Keratinocyte (primary cell): ENCODE results near the gene ZNF438. TPM values are rescaled to one million over a fixed set of nuclear protein-coding genes. Genes with fewer than 3 reads are reported as not detected.

Experiments
- DNase-seq: peaks from one replicate; pipeline ENCODE4 v3.0.0-alpha.2; 2011; ENCODE audit warnings: low read depth, missing footprints, low spot score
- FAIRE-seq: peaks from 2 replicates; lab custom pipeline; 2011; peaks lifted over from hg19 to GRCh38; lab: Jason Lieb, UNC
- H2AFZ ChIP-seq: 2 replicates; pipeline ENCODE4 v1.6.0; 2012; ENCODE audit warnings: low read length, control low read depth, inconsistent platforms; ENCODE audit not compliant: control insufficient read depth
- H3K27ac ChIP-seq: 2 replicates; pipeline ENCODE4 v1.5.1; 2011; ENCODE audit warnings: low read length; ENCODE audit not compliant: control insufficient read depth, insufficient read depth
- H3K27me3 ChIP-seq: 3 replicates; pipeline ENCODE4 v1.6.0; 2011; ENCODE audit warnings: low read length; ENCODE audit not compliant: control insufficient read depth, insufficient read depth; ENCODE audit errors: extremely low read depth
- H3K36me3 ChIP-seq, 2 experiments: 2 replicates in 1 of 2; 3 replicates in 1 of 2; pipeline ENCODE4 v1.5.1; 2011; ENCODE audit warnings: low read length in 2 of 2, mild to moderate bottlenecking in 1 of 2; ENCODE audit not compliant: control insufficient read depth in 2 of 2, insufficient read depth in 2 of 2; ENCODE audit errors: extremely low read depth in 1 of 2
- H3K4me1 ChIP-seq: 3 replicates; pipeline ENCODE4 v1.5.1; 2011; ENCODE audit warnings: low read length; ENCODE audit not compliant: control insufficient read depth, insufficient read depth; ENCODE audit errors: extremely low read depth
- H3K4me2 ChIP-seq: 3 replicates; pipeline ENCODE4 v1.6.0; 2011; ENCODE audit warnings: low read depth, low read length; ENCODE audit not compliant: control insufficient read depth, insufficient read depth; ENCODE audit errors: extremely low read depth
- H3K4me3 ChIP-seq, 3 experiments: fragments of 200-600 bp in 1 of 3; sonication (generic) in 1 of 3; 2 replicates in 2 of 3; 3 replicates in 1 of 3; pipeline ENCODE4 v1.5.1; 2011 to 2016; ENCODE audit warnings: low read length in 3 of 3, mild to moderate bottlenecking in 3 of 3, control low read depth in 2 of 3, inconsistent platforms in 1 of 3, low read depth in 1 of 3, mixed read lengths in 1 of 3, mixed run types in 1 of 3, moderate library complexity in 1 of 3; ENCODE audit not compliant: control insufficient read depth in 2 of 3, insufficient read depth in 2 of 3; ENCODE audit errors: extremely low read depth in 1 of 3
- H3K79me2 ChIP-seq: 2 replicates; pipeline ENCODE4 v1.6.0; 2012; ENCODE audit warnings: low read length; ENCODE audit not compliant: control insufficient read depth, insufficient read depth
- H3K9ac ChIP-seq: 3 replicates; pipeline ENCODE4 v1.6.0; 2011; ENCODE audit warnings: low read length; ENCODE audit not compliant: control insufficient read depth, insufficient read depth; ENCODE audit errors: extremely low read depth
- H3K9me1 ChIP-seq: 3 replicates; pipeline ENCODE4 v1.6.0; 2011; ENCODE audit warnings: low read length; ENCODE audit not compliant: control insufficient read depth, insufficient read depth; ENCODE audit errors: extremely low read depth
- H3K9me3 ChIP-seq: 2 replicates; pipeline ENCODE4 v1.5.1; 2012; ENCODE audit warnings: low read depth, low read length; ENCODE audit not compliant: control insufficient read depth
- H4K20me1 ChIP-seq: 3 replicates; pipeline ENCODE4 v1.6.0; 2011; ENCODE audit warnings: low read length; ENCODE audit not compliant: control insufficient read depth, insufficient read depth; ENCODE audit errors: extremely low read depth
- CTCF ChIP-seq, 3 experiments: IDR thresholded peaks in 1 of 3; conservative IDR thresholded peaks in 1 of 3; optimal IDR thresholded peaks in 1 of 3; 2 replicates in 2 of 3; 3 replicates in 1 of 3; pipeline versions ENCODE3 to v1.5.1; 2011; ENCODE audit warnings: low read length in 3 of 3, mild to moderate bottlenecking in 3 of 3, moderate library complexity in 2 of 3, control low read depth in 1 of 3, inconsistent platforms in 1 of 3; ENCODE audit not compliant: insufficient read depth in 2 of 3; ENCODE audit errors: extremely low read depth in 1 of 3
- EZH2 ChIP-seq: IDR thresholded peaks from one replicate; pipeline ENCODE4 v1.6.1; 2012; ENCODE audit warnings: inconsistent platforms, mild to moderate bottlenecking, low read length, moderate library complexity
- dilution Hi-C: fragments of 300-500 bp; cut with MboI; formaldehyde crosslinking; loops from one replicate; pipeline ENCODE4 v1.7.0; 2020; ENCODE audit warnings: low sequenced_read_pairs; ENCODE audit not compliant: extremely low pct_ligation_motif_present
- polyA plus RNA-seq, 5 experiments: library from polyadenylated mRNA; depleted of rRNA in 3 of 5; stranded (reverse) in 3 of 5; stranded (forward) in 1 of 5; unstranded in 1 of 5; fragments of >200 nt; gene quantifications; 1 replicate in 1 of 5; 2 replicates in 3 of 5; 3 replicates in 1 of 5; pipeline versions ENCODE4 v1.2.1 to v1.2.3, GENCODE V29; 2011 to 2012; ENCODE audit warnings: missing spikeins in 2 of 5, low read depth in 1 of 5, low replicate concordance in 1 of 5

The ZNF438 gene
- polyA plus RNA-seq, 1 donor (not counting 4 experiments of a cell fraction or from before 2014, with no cell fraction given) = 2.8 TPM

- H3K27ac ChIP-seq = no peak overlapping the region
- peaks cover 24% of the 10 kb centered on the region for H3K27me3 ChIP-seq
- TF ChIP-seq CTCF (optimal IDR thresholded peaks at IDR 0.05 in 1 of 3, IDR thresholded peaks at IDR 0.05 in 1 of 3, conservative IDR thresholded peaks at IDR 0.05 in 1 of 3; ENCODE audit: extremely low read depth in 1 of 3, insufficient read depth in 2 of 3, low read length in 3 of 3) (no peak), EZH2 (no peak)
- FAIRE-seq = no peak
- peaks cover 4% of the 10 kb centered on the region for H3K4me1 ChIP-seq
- no peak for DNase-seq
- no peaks in the 10 kb centered on the region for H4K20me1 ChIP-seq
- no peak overlapping the region for H3K9ac ChIP-seq
- H3K79me2 ChIP-seq = no peaks in the 10 kb centered on the region
- H3K9me1 ChIP-seq = no peaks in the 10 kb centered on the region
- no peaks in the 10 kb centered on the region for H3K9me3 ChIP-seq
- no peaks in the 10 kb centered on the region for H3K36me3 ChIP-seq
- H3K4me2 ChIP-seq = no peak overlapping the region
- H2AFZ ChIP-seq = no peak overlapping the region
- no peak overlapping the region for H3K4me3 ChIP-seq
- dilution Hi-C loops = no loop called here
Observed at GRCh38 chr10:30816820-30817171, 214.9 kb downstream of the ZNF438 start.

DNA sequence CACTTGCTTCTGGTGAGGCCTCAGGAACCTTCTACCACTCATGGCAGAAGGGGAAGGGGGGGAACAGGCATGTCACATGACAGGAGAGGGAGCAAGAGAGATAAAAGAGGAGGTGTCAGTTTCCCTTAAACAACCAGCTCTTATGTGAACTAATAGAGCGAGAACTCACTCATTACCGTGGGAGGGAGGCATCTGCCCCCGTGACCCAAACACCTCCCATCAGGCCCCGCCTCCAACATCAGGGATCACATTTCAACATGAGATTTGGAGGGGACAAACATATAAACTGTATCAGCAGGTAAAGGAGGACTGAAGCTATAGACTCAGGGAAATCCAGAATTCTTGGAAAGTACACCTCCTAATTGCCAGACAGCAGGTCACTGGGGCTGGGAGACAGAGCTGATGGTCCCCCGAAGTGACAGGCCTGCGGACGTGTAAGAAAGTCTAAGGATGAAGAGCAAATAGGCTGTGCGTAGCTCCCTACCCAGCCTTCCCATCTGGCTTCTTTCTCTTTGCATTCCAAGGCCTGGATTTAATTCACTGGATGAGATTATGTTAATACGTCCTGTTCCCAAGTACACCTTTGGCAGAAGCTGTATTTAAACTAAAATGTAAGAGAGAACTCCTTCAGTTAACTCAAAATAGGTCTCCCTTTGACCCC lies 215.4 kb downstream of the ZNF438 start:
- Histone ChIP-seq H3K4me1 (peaks cover 4% of the 10 kb centered on the region), H3K36me3 (no peaks in the 10 kb centered on the region), H3K27ac (no peak overlapping the region), H4K20me1 (no peaks in the 10 kb centered on the region), H3K27me3 (peaks cover 19% of the 10 kb centered on the region), H2AFZ (no peak overlapping the region), H3K9me3 (no peaks in the 10 kb centered on the region), H3K4me3 (no peak overlapping the region), H3K79me2 (no peaks in the 10 kb centered on the region), H3K9me1 (no peaks in the 10 kb centered on the region), H3K4me2 (no peak overlapping the region), H3K9ac (no peak overlapping the region)
- FAIRE-seq (no peak), DNase-seq (no peak)
- dilution Hi-C loops = no loop called here
- TF ChIP-seq CTCF (optimal IDR thresholded peaks at IDR 0.05 in 1 of 3, IDR thresholded peaks at IDR 0.05 in 1 of 3, conservative IDR thresholded peaks at IDR 0.05 in 1 of 3; ENCODE audit: extremely low read depth in 1 of 3, insufficient read depth in 2 of 3, low read length in 3 of 3) (no peak), EZH2 (no peak)
